Measurements from ENCODE around the gene ATRIP. TPM values are rescaled to one million over a fixed set of nuclear protein-coding genes. Genes with fewer than 3 reads are reported as not detected.
A peak's percentile ranks its signal among the peaks of the same experiment; 100 is the strongest.

Gene ATRIP
- total and polyA plus RNA-seq, 2 of the 8 experiments (the other 6 are each of a cell fraction or from before 2014, with no cell fraction given) = 18.5 to 20.2 TPM

DNA sequence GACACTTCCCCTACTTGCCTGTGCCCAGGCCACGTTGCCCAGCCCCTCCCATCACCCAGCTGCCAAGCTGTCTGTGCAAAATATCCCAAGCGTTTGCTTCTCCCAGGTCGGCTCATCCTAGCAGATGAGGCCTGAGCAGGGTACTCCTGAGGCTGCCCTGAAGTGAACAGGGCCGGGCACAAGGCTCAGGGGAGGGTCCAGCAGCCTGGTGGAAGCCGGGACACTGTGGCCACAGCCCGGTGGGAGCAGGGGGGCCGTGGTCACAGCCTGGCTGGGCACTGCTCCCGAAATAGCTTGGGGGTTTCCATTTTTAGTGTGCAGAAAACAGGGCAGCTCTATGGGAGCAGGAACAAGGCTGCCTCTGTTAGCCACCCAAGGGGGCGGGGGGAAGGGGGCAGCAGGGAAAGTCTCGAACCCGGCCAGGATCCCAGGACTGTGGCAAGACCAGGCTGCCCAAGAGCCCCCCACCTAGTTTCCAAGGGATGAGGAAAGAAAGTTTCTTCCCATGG, 20.1 kb upstream of the ATRIP start:
- no peak overlapping the region for H2BK5ac ChIP-seq (ENCODE audit: low read depth, low read length)
- H2BK15ac ChIP-seq (ENCODE audit: low read length) = no peak overlapping the region
- H3K27me3 ChIP-seq (replicated peaks in 1 of 4; ENCODE audit: control insufficient read depth in 3 of 4, extremely low read depth in 1 of 4, insufficient read depth in 3 of 4, low read length in 3 of 4) = no peaks in the 10 kb centered on the region
- peaks cover 13% of the 10 kb centered on the region for H3K23me2 ChIP-seq (ENCODE audit: low read depth, low read length)
- no peak overlapping the region for H2AK5ac ChIP-seq (ENCODE audit: low read depth, low read length)
- H3K9ac ChIP-seq (replicated peaks in 1 of 4; ENCODE audit: extremely low read depth in 1 of 4, low read depth in 3 of 4, low read length in 3 of 4) = no peak overlapping the region; a peak in 3 of 7 replicates
- no peak overlapping the region for H2BK120ac ChIP-seq (replicated peaks; ENCODE audit: low read depth, low read length)
- POLR2A ChIA-PET (ENCODE audit: partially characterized antibody) = interaction anchor here (0.6 to 31.5 kb wide), 11 partner anchors 7 to 197 kb away, joined by 3 to 650 read pairs (median 3); partner anchors contain the start of genes ATRIP, CCDC51, FBXW12 and TMA7
- no peak overlapping the region for H3K4me3 ChIP-seq (ENCODE audit: extremely low read depth in 1 of 4, insufficient read depth in 2 of 4, low read depth in 3 of 4, low read length in 4 of 4)
- H3K9me3 ChIP-seq (ENCODE audit: insufficient read depth in 2 of 2, low read depth in 1 of 2, low read length in 1 of 2) = no peaks in the 10 kb centered on the region
- 96% methylated on average over 9 of the region's 11 CpGs; no CpG with 5 or more reads in 1 of the 2 experiments for WGBS, 2 experiments (ENCODE audit: extremely low coverage in 1 of 2, insufficient coverage in 1 of 2, insufficient read length in 1 of 2, insufficient replicate concordance in 2 of 2, low coverage in 1 of 2, low lambda C conversion rate in 2 of 2, missing lambda C conversion rate in 1 of 2)
- CTCF ChIA-PET (ENCODE audit: partially characterized antibody) = interaction anchor here (0.6 to 5.4 kb wide), 5 partner anchors 10 to 152 kb away, joined by 3 to 34 read pairs (median 3); no protein-coding TSS in a partner anchor
- H3K14ac ChIP-seq (ENCODE audit: insufficient read length) = no peak overlapping the region
- H3K79me1 ChIP-seq (ENCODE audit: low read depth, low read length) = peaks cover 46% of the 10 kb centered on the region
- no peak overlapping the region for H2BK12ac ChIP-seq (ENCODE audit: low read depth, low read length)
- peaks cover 20 to 39% of the 10 kb centered on the region in 2 experiments for H4K20me1 ChIP-seq (replicated peaks in 1 of 2; ENCODE audit: control insufficient read depth in 1 of 2, insufficient read depth in 2 of 2, low read length in 2 of 2)
- H3K4me2 ChIP-seq (ENCODE audit: insufficient read depth in 1 of 2, low read depth in 2 of 2, low read length in 2 of 2) = no peak overlapping the region; a peak in 1 of 4 replicates
- no peak overlapping the region for H3K56ac ChIP-seq (replicated peaks; ENCODE audit: insufficient read length, low read depth, low read length)
- peaks cover 32 to 76% of the 10 kb centered on the region in 2 experiments for H3K79me2 ChIP-seq (ENCODE audit: control insufficient read depth in 1 of 2, insufficient read depth in 2 of 2, low read length in 2 of 2)
- no peak for DNase-seq (ENCODE audit: low read depth in 1 of 2, low spot score in 2 of 2)
- H3K36me3 ChIP-seq (ENCODE audit: control insufficient read depth in 2 of 4, insufficient read depth in 4 of 4, low read length in 3 of 4) = peaks cover 5 to 9% (median 5%) of the 10 kb centered on the region in 4 experiments; a peak in 6 of 8 replicates
- no peak overlapping the region for H4K91ac ChIP-seq (replicated peaks; ENCODE audit: insufficient read length, low read length)
- H3K4ac ChIP-seq (replicated peaks; ENCODE audit: insufficient read length, low read depth, low read length) = no peak overlapping the region
- H3K23ac ChIP-seq (ENCODE audit: insufficient read length) = no peak overlapping the region
- no peak overlapping the region for H3K18ac ChIP-seq (ENCODE audit: extremely low read depth, low read length)
- no peak for FAIRE-seq
- H4K8ac ChIP-seq (ENCODE audit: extremely low read depth, insufficient read depth, low read length) = 0 out of 2 replicates have a peak overlapping the region, but pooled peaks have one; percentile 18
- no peak overlapping the region for H4K5ac ChIP-seq (ENCODE audit: insufficient read length, low read depth, low read length)
- no peak overlapping the region for H2BK20ac ChIP-seq (ENCODE audit: low read length)
- H3K4me1 ChIP-seq (replicated peaks in 1 of 4; ENCODE audit: control insufficient read depth in 3 of 4, insufficient read depth in 4 of 4, low read length in 3 of 4) = peaks cover 7 to 40% (median 20%) of the 10 kb centered on the region in 4 experiments
- no peak overlapping the region for H3K27ac ChIP-seq (ENCODE audit: low read depth, low read length)
- no peak overlapping the region for H2AFZ ChIP-seq (ENCODE audit: low read length)
- TF ChIP-seq POU5F1 (IDR thresholded peaks at IDR 0.05; ENCODE audit: low read depth, low read length) (no peak), NRF1 (IDR thresholded peaks at IDR 0.05; ENCODE audit: low read depth, low read length) (no peak), MAFK (IDR thresholded peaks at IDR 0.05; ENCODE audit: low read depth, low read length) (no peak), SIN3A (conservative IDR thresholded peaks at IDR 0.05 in 1 of 2, IDR thresholded peaks at IDR 0.05 in 1 of 2; ENCODE audit: low read depth in 1 of 2, low read length in 2 of 2) (no peak), TCF12 (IDR thresholded peaks at IDR 0.05; ENCODE audit: low read depth, low read length) (no peak), SRF (IDR thresholded peaks at IDR 0.05; ENCODE audit: low read depth, low read length) (no peak), CEBPB (IDR thresholded peaks at IDR 0.05; ENCODE audit: low read depth, low read length) (no peak), KDM1A (IDR thresholded peaks at IDR 0.05; ENCODE audit: borderline replicate concordance, low read length) (no peak), SP1 (IDR thresholded peaks at IDR 0.05; ENCODE audit: low read depth, low read length) (no peak), SIX5 (IDR thresholded peaks at IDR 0.05; ENCODE audit: low read depth, low read length) (no peak), BACH1 (IDR thresholded peaks at IDR 0.05; ENCODE audit: low read length) (no peak), ASH2L (IDR thresholded peaks at IDR 0.05; ENCODE audit: low read length) (no peak), BCL11A (IDR thresholded peaks at IDR 0.05; ENCODE audit: low read depth in 2 of 2, low read length in 2 of 2) (no peak)

All from H1 (cell line).